ENCODE data around the gene LRP2.

DNA sequence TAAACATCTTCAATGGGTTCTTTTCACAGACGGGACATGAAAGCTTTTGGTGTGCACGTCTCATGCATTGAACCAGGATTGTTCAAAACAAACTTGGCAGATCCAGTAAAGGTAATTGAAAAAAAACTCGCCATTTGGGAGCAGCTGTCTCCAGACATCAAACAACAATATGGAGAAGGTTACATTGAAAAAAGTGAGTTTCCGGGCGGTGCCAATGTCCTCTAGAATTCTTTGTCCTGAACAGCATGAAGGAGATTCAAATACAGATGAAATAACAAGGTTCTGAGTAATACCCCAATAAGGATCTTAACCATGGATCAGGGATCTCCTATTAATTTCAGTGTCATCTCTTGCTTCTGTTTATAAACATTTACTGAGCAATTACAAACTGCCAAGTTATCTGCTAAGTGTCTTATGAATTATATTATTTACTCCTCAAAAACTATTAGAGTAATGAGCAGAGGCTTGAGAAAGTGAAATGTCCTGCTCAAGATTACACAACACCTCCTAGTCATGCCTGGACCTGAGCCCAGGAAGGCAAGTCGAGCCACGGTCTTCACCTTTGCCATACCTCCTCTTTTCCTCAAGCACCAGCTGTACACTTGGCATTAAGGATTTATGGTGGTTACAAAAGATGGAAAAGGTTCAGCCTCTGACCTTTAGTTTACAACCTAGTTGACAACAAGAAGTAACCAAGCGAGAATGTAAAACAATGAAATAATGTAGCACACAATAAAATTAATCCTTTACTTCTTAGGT lies 270.4 kb downstream of the LRP2 start:
- TF ChIP-seq, protein P1, sequence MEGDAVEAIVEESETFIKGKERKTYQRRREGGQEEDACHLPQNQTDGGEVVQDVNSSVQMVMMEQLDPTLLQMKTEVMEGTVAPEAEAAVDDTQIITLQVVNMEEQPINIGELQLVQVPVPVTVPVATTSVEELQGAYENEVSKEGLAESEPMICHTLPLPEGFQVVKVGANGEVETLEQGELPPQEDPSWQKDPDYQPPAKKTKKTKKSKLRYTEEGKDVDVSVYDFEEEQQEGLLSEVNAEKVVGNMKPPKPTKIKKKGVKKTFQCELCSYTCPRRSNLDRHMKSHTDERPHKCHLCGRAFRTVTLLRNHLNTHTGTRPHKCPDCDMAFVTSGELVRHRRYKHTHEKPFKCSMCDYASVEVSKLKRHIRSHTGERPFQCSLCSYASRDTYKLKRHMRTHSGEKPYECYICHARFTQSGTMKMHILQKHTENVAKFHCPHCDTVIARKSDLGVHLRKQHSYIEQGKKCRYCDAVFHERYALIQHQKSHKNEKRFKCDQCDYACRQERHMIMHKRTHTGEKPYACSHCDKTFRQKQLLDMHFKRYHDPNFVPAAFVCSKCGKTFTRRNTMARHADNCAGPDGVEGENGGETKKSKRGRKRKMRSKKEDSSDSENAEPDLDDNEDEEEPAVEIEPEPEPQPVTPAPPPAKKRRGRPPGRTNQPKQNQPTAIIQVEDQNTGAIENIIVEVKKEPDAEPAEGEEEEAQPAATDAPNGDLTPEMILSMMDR (IDR thresholded peaks at IDR 0.05): no peak
- TF ChIP-seq POLR2A (IDR thresholded peaks at IDR 0.05): no peak
